Stimulated activated naive CD8-positive, alpha-beta T cell treated with anti-CD3 and anti-CD28 coated beads, Interleukin-15, Interleukin-2, amounts not matched to agents 100 U/mL and 50 U/mL, for 24 hours (primary cell): Measurements from ENCODE around the gene CLEC4M.
A peak's percentile ranks its signal among the peaks of the same experiment; 100 is the strongest.

Experiments used
- ATAC-seq: fragments of 150-1000 bp; cut with Tn5 transposase; one replicate; pipeline ENCODE4 v1.10.0; 2021
- DNase-seq: peaks from one replicate; pipeline ENCODE4 v3.0.0; 2021

CLEC4M gene

GRCh38 chr19:7762719-7763293 lies at the start of gene CLEC4M:
CLEC4M (plus strand) TSS chr19:7763243; CDS start chr19:7763267, 24 bp downstream.
- no peak for DNase-seq
- ATAC-seq = no peak

GRCh38 chr19:7715671-7716070 lies 47.4 kb upstream of the CLEC4M start:
- ATAC-seq (no peak), DNase-seq (no peak)

GRCh38 chr19:7716762-7717161 lies 46.3 kb upstream of the CLEC4M start:
- ATAC-seq = no peak
- no peak for DNase-seq

GRCh38 chr19:7718668-7719067 lies 44.4 kb upstream of the CLEC4M start:
- DNase-seq (no peak), ATAC-seq (peak; percentile 20)

GRCh38 chr19:7720351-7720750 lies 42.7 kb upstream of the CLEC4M start:
- DNase-seq = no peak
- ATAC-seq = no peak

GRCh38 chr19:7722231-7722651 lies 40.8 kb upstream of the CLEC4M start:
- ATAC-seq (peak; percentile 19), DNase-seq (no peak)

- ATAC-seq (no peak), DNase-seq (no peak)
These were observed 37.3 kb upstream of the CLEC4M start for GRCh38 chr19:7725791-7726190.

- ATAC-seq (peak; percentile 39), DNase-seq (no peak)
These were observed 33.8 kb upstream of the CLEC4M start for GRCh38 chr19:7729211-7729610.

- ATAC-seq (no peak), DNase-seq (peak; percentile 24)
These were observed 33.2 kb upstream of the CLEC4M start for GRCh38 chr19:7729831-7730285.

GRCh38 chr19:7730286-7731217 lies 32.5 kb upstream of the CLEC4M start:
- no peak for DNase-seq
- ATAC-seq = no peak

GRCh38 chr19:7731218-7731595 lies 31.8 kb upstream of the CLEC4M start:
- ATAC-seq (no peak), DNase-seq (no peak)

GRCh38 chr19:7731615-7732014 lies 31.4 kb upstream of the CLEC4M start:
- ATAC-seq = no peak

GRCh38 chr19:7732045-7732444 lies 31.0 kb upstream of the CLEC4M start, which contains the start of gene CLEC4G:
CLEC4G (minus strand) TSS chr19:7732110; CDS start chr19:7732102, 8 bp downstream.
- ATAC-seq (no peak), DNase-seq (no peak)

More at GRCh38 chr19:7731615-7732014, 31.4 kb upstream of the CLEC4M start:
- DNase-seq = no peak

GRCh38 chr19:7733376-7733775 lies 29.7 kb upstream of the CLEC4M start:
- ATAC-seq (no peak), DNase-seq (no peak)

- ATAC-seq (no peak), DNase-seq (no peak)
These were observed 28.5 kb upstream of the CLEC4M start for GRCh38 chr19:7734220-7735203.

- ATAC-seq (no peak), DNase-seq (no peak)
These were observed 26.9 kb upstream of the CLEC4M start for GRCh38 chr19:7736148-7736547.

- no peak for ATAC-seq
- no peak for DNase-seq
These were observed 25.8 kb upstream of the CLEC4M start for GRCh38 chr19:7737215-7737614.

GRCh38 chr19:7738023-7738422 lies 25.0 kb upstream of the CLEC4M start:
- peak; percentile 37 for DNase-seq
- ATAC-seq = peak; percentile 90

GRCh38 chr19:7739211-7739755 lies 23.8 kb upstream of the CLEC4M start:
- ATAC-seq = no peak
- no peak for DNase-seq

- no peak for ATAC-seq
- no peak for DNase-seq
These were observed 23.0 kb upstream of the CLEC4M start for GRCh38 chr19:7739801-7740681.

- DNase-seq = no peak
- ATAC-seq = no peak
These were observed 22.4 kb upstream of the CLEC4M start for GRCh38 chr19:7740682-7741054.
